Smooth muscle cell (in vitro differentiated cells): ENCODE data around the gene NRXN2. TPM values are rescaled to one million over a fixed set of nuclear protein-coding genes. Genes with fewer than 3 reads are reported as not detected.

Experiments used
- DNase-seq: peaks from one replicate; lab custom pipeline; 2025; ENCODE audit not compliant: unreplicated experiment; lab: John Stamatoyannopoulos, UW
- H2AFZ ChIP-seq: fragments of 200-600 bp; sonication (generic); 2 replicates; pipeline ENCODE4 v1.6.0; 2016; ENCODE audit warnings: antibody characterized with exemption, low read depth, mild to moderate bottlenecking
- H3F3A ChIP-seq: fragments of 200-600 bp; sonication (generic); 2 replicates; pipeline ENCODE4 v1.6.0; 2017; ENCODE audit warnings: antibody characterized with exemption, low read depth
- H3K27ac ChIP-seq: fragments of 200-600 bp; sonication (generic); 2 replicates; pipeline ENCODE4 v1.5.1; 2016; ENCODE audit warnings: low read depth, mild to moderate bottlenecking
- H3K27me3 ChIP-seq: fragments of 200-600 bp; sonication (generic); 2 replicates; pipeline ENCODE4 v1.6.1; 2016; ENCODE audit warnings: low read depth, mild to moderate bottlenecking
- H3K36me3 ChIP-seq: fragments of 200-600 bp; sonication (generic); 2 replicates; pipeline ENCODE4 v1.5.1; 2016; ENCODE audit warnings: low read depth
- H3K4me1 ChIP-seq: fragments of 200-600 bp; sonication (generic); 2 replicates; pipeline ENCODE4 v1.5.1; 2016; ENCODE audit warnings: low read depth
- H3K4me2 ChIP-seq: fragments of 200-600 bp; sonication (generic); 2 replicates; pipeline ENCODE4 v1.6.0; 2016; ENCODE audit warnings: mild to moderate bottlenecking
- H3K4me3 ChIP-seq: fragments of 200-600 bp; sonication (generic); 2 replicates; pipeline ENCODE4 v1.5.1; 2016; ENCODE audit warnings: mild to moderate bottlenecking
- H3K79me2 ChIP-seq: fragments of 200-600 bp; sonication (generic); 2 replicates; pipeline ENCODE4 v1.6.0; 2016; ENCODE audit warnings: low read depth, mild to moderate bottlenecking
- H3K9ac ChIP-seq: fragments of 200-600 bp; sonication (generic); 2 replicates; pipeline ENCODE4 v1.6.0; 2016; ENCODE audit warnings: low read depth
- H3K9me3 ChIP-seq: fragments of 200-600 bp; sonication (generic); replicated peaks from 2 replicates; pipeline ENCODE4 v1.5.1; 2016; ENCODE audit warnings: low read depth
- H4K20me1 ChIP-seq: fragments of 200-600 bp; sonication (generic); 2 replicates; pipeline ENCODE4 v1.6.0; 2016; ENCODE audit warnings: low read depth
- WGBS: methylation state at CpG from one replicate; pipeline ENCODE4 v1.1.7; 2016; ENCODE audit warnings: low lambda C conversion rate; 5-methylcytosine and 5-hydroxymethylcytosine counted together
- polyA plus RNA-seq: library from polyadenylated mRNA; unstranded; fragments of >200 nt; fragmentation: Nextera tagmentation; extraction: Ambion mirVana; gene quantifications from 2 replicates; pipeline ENCODE4 v1.2.1, GENCODE V29; 2016
- total RNA-seq: library from RNA; depleted of rRNA; stranded (reverse); fragments of >200 nt; gene quantifications from 2 replicates; pipeline ENCODE4 v1.2.3, GENCODE V29; 2014
- TF ChIP-seq, protein P1 (sequence below): fragments of 200-600 bp; sonication (generic); IDR thresholded peaks from 2 replicates; pipeline ENCODE4 v1.5.1; 2017; ENCODE audit warnings: borderline replicate concordance, mild to moderate bottlenecking, antibody characterized with exemption; ENCODE audit not compliant: insufficient read depth, poor library complexity, severe bottlenecking

Gene NRXN2
- total and polyA plus RNA-seq, 2 experiments from 2014 or later, result 1.4 to 1.7 TPM

DNA sequence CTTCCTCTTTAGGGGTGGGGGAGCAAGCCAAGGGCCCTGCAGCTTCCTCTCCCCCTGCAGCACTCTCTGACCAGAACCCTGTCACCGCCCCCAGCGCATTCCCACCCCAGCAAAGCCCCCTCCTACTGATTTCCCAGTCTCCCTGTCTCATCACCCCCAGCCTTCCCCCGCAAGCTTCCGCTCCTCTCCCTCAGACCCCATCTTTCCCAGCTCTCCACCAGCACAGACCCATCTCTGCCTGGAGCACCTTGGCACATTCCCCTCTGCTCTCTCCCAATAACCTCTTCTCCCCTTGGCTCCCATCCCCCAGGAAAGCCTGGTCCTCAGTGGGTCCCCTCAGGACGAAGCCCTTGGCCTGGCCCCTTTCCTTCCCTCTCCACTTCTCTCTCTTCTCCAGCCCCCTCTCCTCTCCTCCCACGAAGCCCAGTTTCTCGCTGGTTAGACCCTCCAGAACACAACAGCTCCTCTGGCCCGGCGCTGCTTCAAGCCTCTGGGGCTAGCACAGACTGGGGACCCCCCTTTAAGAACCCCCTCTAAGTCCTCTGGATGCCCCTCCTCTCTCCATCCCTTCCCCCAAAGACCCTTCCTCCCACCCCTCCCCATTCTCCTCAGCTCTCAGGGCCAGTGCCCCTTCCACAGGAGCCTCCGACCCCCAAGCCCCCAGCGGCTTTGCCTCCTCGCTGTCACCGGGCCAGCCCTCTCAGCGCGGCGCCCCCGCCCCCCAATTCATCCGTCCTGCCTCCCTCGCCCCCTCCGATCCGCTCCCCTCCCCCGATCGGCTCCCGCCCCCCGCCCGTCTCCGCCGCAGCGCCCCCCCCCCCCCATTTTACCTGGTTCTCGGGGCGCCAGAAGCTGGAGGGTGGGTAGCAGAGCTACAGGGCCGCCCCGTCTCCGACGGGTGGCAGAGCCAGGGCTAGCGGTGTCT, 594 bp downstream of the NRXN2 start:
- Histone ChIP-seq H3K4me3 (no peak overlapping the region), H3F3A (no peaks in the 10 kb centered on the region), H3K79me2 (no peaks in the 10 kb centered on the region), H3K27ac (no peak overlapping the region), H3K36me3 (no peaks in the 10 kb centered on the region), H3K4me2 (no peak overlapping the region), H3K27me3 (peaks cover 35% of the 10 kb centered on the region), H2AFZ (no peak overlapping the region), H3K9ac (no peak overlapping the region), H3K4me1 (no peaks in the 10 kb centered on the region), H3K9me3 (no peaks in the 10 kb centered on the region), H4K20me1 (no peaks in the 10 kb centered on the region)
- 26% methylated on average over 21 of the region's 36 CpGs for WGBS
- TF ChIP-seq, protein P1, sequence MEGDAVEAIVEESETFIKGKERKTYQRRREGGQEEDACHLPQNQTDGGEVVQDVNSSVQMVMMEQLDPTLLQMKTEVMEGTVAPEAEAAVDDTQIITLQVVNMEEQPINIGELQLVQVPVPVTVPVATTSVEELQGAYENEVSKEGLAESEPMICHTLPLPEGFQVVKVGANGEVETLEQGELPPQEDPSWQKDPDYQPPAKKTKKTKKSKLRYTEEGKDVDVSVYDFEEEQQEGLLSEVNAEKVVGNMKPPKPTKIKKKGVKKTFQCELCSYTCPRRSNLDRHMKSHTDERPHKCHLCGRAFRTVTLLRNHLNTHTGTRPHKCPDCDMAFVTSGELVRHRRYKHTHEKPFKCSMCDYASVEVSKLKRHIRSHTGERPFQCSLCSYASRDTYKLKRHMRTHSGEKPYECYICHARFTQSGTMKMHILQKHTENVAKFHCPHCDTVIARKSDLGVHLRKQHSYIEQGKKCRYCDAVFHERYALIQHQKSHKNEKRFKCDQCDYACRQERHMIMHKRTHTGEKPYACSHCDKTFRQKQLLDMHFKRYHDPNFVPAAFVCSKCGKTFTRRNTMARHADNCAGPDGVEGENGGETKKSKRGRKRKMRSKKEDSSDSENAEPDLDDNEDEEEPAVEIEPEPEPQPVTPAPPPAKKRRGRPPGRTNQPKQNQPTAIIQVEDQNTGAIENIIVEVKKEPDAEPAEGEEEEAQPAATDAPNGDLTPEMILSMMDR, result no peak
- DNase-seq, result no peak

DNA sequence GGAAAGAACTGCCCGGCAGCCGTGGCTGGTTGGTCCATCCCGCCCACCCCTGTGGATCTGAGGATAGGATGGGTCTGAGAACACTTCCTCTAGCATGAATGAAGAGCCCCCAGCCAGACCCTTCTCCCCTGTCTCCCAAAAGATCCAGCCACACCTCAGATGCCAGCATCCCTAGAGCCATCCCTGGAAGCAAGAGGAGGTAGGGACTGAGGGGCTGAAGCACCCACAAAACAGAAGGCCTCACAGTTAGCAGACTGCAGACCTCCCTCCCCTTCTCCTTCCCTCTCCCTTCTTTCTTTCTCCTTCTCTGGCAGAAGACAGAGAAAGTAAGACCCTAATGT, 1.7 kb downstream of the NRXN2 start:
- H3K9me3 ChIP-seq, result no peaks in the 10 kb centered on the region
- H3K79me2 ChIP-seq, result no peaks in the 10 kb centered on the region
- H3K36me3 ChIP-seq, result no peaks in the 10 kb centered on the region
- H3K9ac ChIP-seq, result no peak overlapping the region
- no peaks in the 10 kb centered on the region for H3K4me1 ChIP-seq
- TF ChIP-seq, protein P1, result no peak
- H3K27ac ChIP-seq, result no peak overlapping the region
- 74% methylated on average over 3 of the region's 3 CpGs for WGBS
- H3K4me2 ChIP-seq, result no peak overlapping the region
- H2AFZ ChIP-seq, result no peak overlapping the region
- H3F3A ChIP-seq, result no peaks in the 10 kb centered on the region
- H3K4me3 ChIP-seq, result no peak overlapping the region
- H3K27me3 ChIP-seq, result peaks cover 35% of the 10 kb centered on the region
- no peak for DNase-seq
- H4K20me1 ChIP-seq, result no peaks in the 10 kb centered on the region

DNA sequence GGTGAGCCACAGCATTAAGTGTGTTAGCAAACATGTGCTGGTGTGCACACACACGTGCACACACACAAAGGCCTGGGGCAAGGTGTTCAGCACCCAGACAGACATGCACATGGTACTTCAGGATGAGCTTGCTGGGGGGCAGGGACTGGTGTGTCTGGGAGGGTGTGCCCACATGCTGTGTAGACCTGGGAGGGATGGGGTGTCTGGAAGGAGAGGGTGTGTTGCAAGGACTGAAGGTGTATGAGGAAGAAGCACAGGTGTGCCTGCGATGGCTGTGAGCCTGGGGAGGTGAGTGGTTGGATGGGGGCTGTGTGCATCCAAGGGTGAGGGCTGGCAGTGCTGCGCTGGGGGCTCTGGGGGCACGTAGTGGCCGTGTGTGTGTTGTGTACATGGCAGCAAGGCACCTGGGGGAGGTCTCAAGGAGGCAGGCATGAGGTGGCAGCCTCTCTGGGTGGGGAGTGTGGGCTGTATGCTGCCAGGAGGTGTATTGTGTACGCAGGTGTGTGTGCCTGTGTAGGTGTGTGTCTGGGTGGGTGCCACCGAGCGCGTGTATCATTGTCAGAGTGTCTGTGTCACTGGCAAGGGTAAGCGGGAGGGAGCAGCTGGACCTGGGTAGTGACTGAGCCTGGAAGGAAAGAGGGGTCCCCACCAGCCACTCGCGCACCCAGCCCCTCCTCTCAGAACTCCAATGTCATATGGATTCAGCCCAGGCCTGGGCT, 2.2 kb downstream of the NRXN2 start:
- no peaks in the 10 kb centered on the region for H3K9me3 ChIP-seq
- no peak overlapping the region for H3K27ac ChIP-seq
- H3K79me2 ChIP-seq, result no peaks in the 10 kb centered on the region
- no peaks in the 10 kb centered on the region for H3F3A ChIP-seq
- peaks cover 38% of the 10 kb centered on the region for H3K27me3 ChIP-seq
- TF ChIP-seq, protein P1, result no peak
- H3K9ac ChIP-seq, result no peak overlapping the region
- H3K36me3 ChIP-seq, result no peaks in the 10 kb centered on the region
- DNase-seq, result no peak
- 88% methylated on average over 12 of the region's 12 CpGs for WGBS
- H2AFZ ChIP-seq, result no peak overlapping the region
- no peaks in the 10 kb centered on the region for H4K20me1 ChIP-seq
- no peak overlapping the region for H3K4me2 ChIP-seq
- H3K4me1 ChIP-seq, result no peaks in the 10 kb centered on the region
- H3K4me3 ChIP-seq, result no peak overlapping the region
